Measurements from ENCODE around the gene NHLH1. TPM values are rescaled to one million over a fixed set of nuclear protein-coding genes. Genes with fewer than 3 reads are reported as not detected.

NHLH1 gene
- total RNA-seq, 2 experiments from 2014 or later = 0.08 TPM; not detected in 1

DNA sequence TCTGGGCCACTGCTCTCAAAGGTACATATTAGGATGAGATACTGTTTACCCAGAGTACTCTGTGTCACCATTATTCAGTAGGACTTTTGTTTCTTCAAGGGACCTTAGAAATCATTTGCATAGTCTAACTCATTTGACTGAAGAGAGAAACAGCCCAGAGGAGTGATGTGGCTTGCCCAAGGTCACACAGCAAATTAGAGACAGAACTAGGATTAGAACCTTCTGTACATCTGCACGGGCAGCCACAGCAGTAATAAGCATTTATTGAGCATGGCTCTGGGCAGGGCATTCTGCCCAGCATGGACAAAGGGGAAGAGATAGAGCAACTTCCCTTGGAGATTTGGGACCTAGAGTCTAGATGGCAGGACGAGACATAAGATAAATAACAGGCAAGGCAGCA is 5.7 kb upstream of the NHLH1 start:
- TF ChIP-seq, protein P1, sequence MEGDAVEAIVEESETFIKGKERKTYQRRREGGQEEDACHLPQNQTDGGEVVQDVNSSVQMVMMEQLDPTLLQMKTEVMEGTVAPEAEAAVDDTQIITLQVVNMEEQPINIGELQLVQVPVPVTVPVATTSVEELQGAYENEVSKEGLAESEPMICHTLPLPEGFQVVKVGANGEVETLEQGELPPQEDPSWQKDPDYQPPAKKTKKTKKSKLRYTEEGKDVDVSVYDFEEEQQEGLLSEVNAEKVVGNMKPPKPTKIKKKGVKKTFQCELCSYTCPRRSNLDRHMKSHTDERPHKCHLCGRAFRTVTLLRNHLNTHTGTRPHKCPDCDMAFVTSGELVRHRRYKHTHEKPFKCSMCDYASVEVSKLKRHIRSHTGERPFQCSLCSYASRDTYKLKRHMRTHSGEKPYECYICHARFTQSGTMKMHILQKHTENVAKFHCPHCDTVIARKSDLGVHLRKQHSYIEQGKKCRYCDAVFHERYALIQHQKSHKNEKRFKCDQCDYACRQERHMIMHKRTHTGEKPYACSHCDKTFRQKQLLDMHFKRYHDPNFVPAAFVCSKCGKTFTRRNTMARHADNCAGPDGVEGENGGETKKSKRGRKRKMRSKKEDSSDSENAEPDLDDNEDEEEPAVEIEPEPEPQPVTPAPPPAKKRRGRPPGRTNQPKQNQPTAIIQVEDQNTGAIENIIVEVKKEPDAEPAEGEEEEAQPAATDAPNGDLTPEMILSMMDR (IDR thresholded peaks at IDR 0.05) = no peak
- H3K27me3 ChIP-seq (ENCODE audit: control insufficient read depth in 1 of 2, insufficient read depth in 2 of 2, low read length in 2 of 2) = no peaks in the 10 kb centered on the region
- Mint-ChIP-seq H3K36me3 (ENCODE audit: low read depth) (peaks cover 47% of the 10 kb centered on the region), H3K4me1 (ENCODE audit: low read depth) (no peaks in the 10 kb centered on the region), H3K9me3 (no peaks in the 10 kb centered on the region), H3K27me3 (no peaks in the 10 kb centered on the region), H3K27ac (no peak overlapping the region), H3K4me3 (no peak overlapping the region)
- H3K9me3 ChIP-seq (ENCODE audit: control insufficient read depth in 1 of 2, insufficient read depth in 1 of 2, low read length in 2 of 2) = no peaks in the 10 kb centered on the region
- CTCF ChIA-PET = interaction anchor here (0.7 kb wide), 1 partner anchor 246 kb away, joined by 3 read pairs; no protein-coding TSS in a partner anchor
- H3K36me3 ChIP-seq (ENCODE audit: insufficient read depth, low read length) = peaks cover 34% of the 10 kb centered on the region
- no peak overlapping the region for H3K27ac ChIP-seq (ENCODE audit: low read depth in 1 of 2, low read length in 2 of 2)
- no peak overlapping the region for H3K4me3 ChIP-seq (ENCODE audit: low read length)
- intact Hi-C loops (cut with DNase I, micrococcal nuclease) = no loop called here
- DNase-seq = no peak
- POLR2A ChIA-PET = no interaction called here
- no peak for ATAC-seq (ENCODE audit: poor library complexity)
- H3K4me1 ChIP-seq (ENCODE audit: insufficient read depth, low read length) = no peaks in the 10 kb centered on the region

DNA sequence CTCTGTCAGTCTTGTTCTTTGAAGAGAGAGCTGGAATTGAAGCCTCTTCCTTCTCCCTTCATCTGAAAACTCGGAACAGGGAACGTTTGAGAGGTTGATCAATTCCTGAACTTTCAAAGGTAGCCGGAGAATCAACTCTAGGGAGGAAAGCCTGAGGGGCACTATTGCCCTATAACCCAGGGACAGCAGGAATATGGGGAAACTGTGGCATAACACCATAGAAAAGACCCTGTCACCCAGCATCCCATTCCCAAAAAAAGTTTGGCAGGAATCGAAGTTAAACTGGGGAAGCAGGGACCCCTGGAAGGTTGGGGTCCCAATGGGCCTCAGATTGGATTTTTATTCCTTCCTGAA is 5.1 kb upstream of the NHLH1 start:
- no peak overlapping the region for H3K27ac ChIP-seq (ENCODE audit: low read depth in 1 of 2, low read length in 2 of 2)
- no peak for ATAC-seq (ENCODE audit: poor library complexity)
- no peaks in the 10 kb centered on the region for H3K27me3 ChIP-seq (ENCODE audit: control insufficient read depth in 1 of 2, insufficient read depth in 2 of 2, low read length in 2 of 2)
- POLR2A ChIA-PET = no interaction called here
- H3K4me1 ChIP-seq (ENCODE audit: insufficient read depth, low read length) = no peaks in the 10 kb centered on the region
- H3K27me3 Mint-ChIP-seq = no peaks in the 10 kb centered on the region
- H3K4me1 Mint-ChIP-seq (ENCODE audit: low read depth) = no peaks in the 10 kb centered on the region
- no peaks in the 10 kb centered on the region for H3K9me3 Mint-ChIP-seq
- H3K4me3 ChIP-seq (ENCODE audit: low read length) = no peak overlapping the region
- TF ChIP-seq, protein P1 (IDR thresholded peaks at IDR 0.05) = no peak
- peaks cover 41% of the 10 kb centered on the region for H3K36me3 Mint-ChIP-seq (ENCODE audit: low read depth)
- no peaks in the 10 kb centered on the region for H3K9me3 ChIP-seq (ENCODE audit: control insufficient read depth in 1 of 2, insufficient read depth in 1 of 2, low read length in 2 of 2)
- H3K4me3 Mint-ChIP-seq = no peak overlapping the region
- H3K36me3 ChIP-seq (ENCODE audit: insufficient read depth, low read length) = peaks cover 28% of the 10 kb centered on the region
- intact Hi-C loops (cut with DNase I, micrococcal nuclease) = no loop called here
- no peak for DNase-seq
- CTCF ChIA-PET = no interaction called here
- H3K27ac Mint-ChIP-seq = no peak overlapping the region

DNA sequence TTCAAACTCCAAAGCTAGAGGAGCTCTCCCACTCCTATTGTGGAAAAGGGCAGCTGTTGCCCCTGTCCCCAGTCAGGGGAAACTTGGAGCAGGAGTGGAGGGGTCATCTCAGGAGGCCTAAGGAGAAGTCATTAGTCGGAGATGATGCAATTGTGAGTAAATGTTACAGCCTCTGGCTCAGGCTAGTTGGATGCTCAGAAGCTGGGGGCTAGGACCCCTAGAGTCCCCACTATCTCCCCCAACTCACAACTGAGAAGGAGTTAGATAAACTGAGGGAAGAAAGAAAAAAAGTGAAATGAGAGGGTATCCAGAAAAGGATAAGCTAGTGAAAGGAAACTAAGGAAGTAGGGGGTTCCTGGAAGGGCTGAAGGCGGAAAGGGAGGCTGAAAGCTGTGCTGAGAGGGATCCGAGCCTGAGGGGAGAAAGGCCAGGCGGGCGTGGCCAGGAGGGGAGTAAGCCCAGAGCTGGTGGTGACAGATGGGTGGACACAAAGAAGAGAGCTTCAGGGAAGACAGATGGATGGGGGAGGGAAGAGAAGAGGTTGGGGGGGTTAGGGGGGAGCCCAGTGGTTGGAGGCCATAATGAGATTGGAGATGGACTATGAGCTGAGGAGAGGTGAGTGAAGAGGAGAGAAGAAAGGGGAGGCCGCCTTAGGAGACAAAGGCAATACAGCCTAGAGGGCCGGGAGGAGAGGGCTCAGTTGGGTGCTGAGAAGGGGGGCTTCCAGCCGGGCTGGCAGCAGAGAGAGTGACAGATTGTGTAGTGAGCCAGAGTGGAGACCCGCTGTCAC is 4.5 kb upstream of the NHLH1 start:
- ChIA-PET POLR2A (no interaction called here), CTCF (interaction anchor here (0.8 kb wide), 1 partner anchor 14 kb away, joined by 3 read pairs; no protein-coding TSS in a partner anchor)
- Mint-ChIP-seq H3K36me3 (ENCODE audit: low read depth) (peaks cover 35% of the 10 kb centered on the region), H3K4me3 (no peak overlapping the region), H3K9me3 (no peaks in the 10 kb centered on the region), H3K4me1 (ENCODE audit: low read depth) (no peaks in the 10 kb centered on the region), H3K27ac (peak overlapping the region; percentile 30), H3K27me3 (no peaks in the 10 kb centered on the region)
- no peaks in the 10 kb centered on the region for H3K4me1 ChIP-seq (ENCODE audit: insufficient read depth, low read length)
- H3K4me3 ChIP-seq (ENCODE audit: low read length) = no peak overlapping the region
- DNase-seq (no peak), ATAC-seq (ENCODE audit: poor library complexity) (no peak)
- H3K27ac ChIP-seq (ENCODE audit: low read depth in 1 of 2, low read length in 2 of 2) = no peak overlapping the region
- peaks cover 23% of the 10 kb centered on the region for H3K36me3 ChIP-seq (ENCODE audit: insufficient read depth, low read length)
- H3K27me3 ChIP-seq (ENCODE audit: control insufficient read depth in 1 of 2, insufficient read depth in 2 of 2, low read length in 2 of 2) = no peaks in the 10 kb centered on the region
- H3K9me3 ChIP-seq (ENCODE audit: control insufficient read depth in 1 of 2, insufficient read depth in 1 of 2, low read length in 2 of 2) = no peaks in the 10 kb centered on the region
- intact Hi-C loops (cut with DNase I, micrococcal nuclease) = no loop called here
- TF ChIP-seq, protein P1 (IDR thresholded peaks at IDR 0.05) = no peak

Measured in CD4-positive, alpha-beta T cell (primary cell).